ENCODE data around the gene KIF1B.

DNA sequence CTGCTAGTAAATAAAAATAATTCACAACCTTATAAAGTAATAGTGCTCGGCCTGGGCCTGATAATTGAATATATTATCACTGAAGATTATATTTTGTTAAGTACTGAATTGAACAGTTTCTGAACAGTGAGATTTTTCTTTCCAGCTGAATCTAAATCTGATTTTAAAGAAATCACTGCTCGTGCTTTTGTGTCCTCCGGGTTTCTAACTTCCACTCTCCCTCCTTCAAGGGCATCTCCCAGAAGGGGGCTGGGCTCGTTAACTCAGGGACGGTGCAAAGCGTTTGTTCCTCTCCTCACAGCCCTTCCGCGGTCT lies 823 bp upstream of the KIF1B start:
- TF ChIP-seq, protein P1, sequence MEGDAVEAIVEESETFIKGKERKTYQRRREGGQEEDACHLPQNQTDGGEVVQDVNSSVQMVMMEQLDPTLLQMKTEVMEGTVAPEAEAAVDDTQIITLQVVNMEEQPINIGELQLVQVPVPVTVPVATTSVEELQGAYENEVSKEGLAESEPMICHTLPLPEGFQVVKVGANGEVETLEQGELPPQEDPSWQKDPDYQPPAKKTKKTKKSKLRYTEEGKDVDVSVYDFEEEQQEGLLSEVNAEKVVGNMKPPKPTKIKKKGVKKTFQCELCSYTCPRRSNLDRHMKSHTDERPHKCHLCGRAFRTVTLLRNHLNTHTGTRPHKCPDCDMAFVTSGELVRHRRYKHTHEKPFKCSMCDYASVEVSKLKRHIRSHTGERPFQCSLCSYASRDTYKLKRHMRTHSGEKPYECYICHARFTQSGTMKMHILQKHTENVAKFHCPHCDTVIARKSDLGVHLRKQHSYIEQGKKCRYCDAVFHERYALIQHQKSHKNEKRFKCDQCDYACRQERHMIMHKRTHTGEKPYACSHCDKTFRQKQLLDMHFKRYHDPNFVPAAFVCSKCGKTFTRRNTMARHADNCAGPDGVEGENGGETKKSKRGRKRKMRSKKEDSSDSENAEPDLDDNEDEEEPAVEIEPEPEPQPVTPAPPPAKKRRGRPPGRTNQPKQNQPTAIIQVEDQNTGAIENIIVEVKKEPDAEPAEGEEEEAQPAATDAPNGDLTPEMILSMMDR (IDR thresholded peaks at IDR 0.05), result no peak
- no peak for TF ChIP-seq EZH2 (IDR thresholded peaks at IDR 0.05; ENCODE audit: borderline replicate concordance, insufficient read depth, low read depth, low read length, poor library complexity, severe bottlenecking)

All from B cell (primary cell).